ENCODE data around the gene TMEM259. TPM values are rescaled to one million over a fixed set of nuclear protein-coding genes. Genes with fewer than 3 reads are reported as not detected.

TMEM259 gene
- total RNA-seq, 4 donors from 2014 or later: 226 to 676 (median 303) TPM

- intact Hi-C loops (cut with DNase I; ENCODE audit: low total_unique reads) (no loop called here), in situ Hi-C loops (cut with MboI; ENCODE audit: low pct_ligation_motif_present in 1 of 4, low pct_unique_long_range_greater_than_20kb in 1 of 4, low sequenced_read_pairs in 3 of 4) (loop anchor here (10.0 to 25.0 kb wide), 4 partner anchors 64 to 224 kb away; partner anchors contain the start of genes CFD (in 2 of the 4), ELANE (in 2 of the 4) and ARID3A (in 1 of the 4))
- WGBS, 2 donors (ENCODE audit: low coverage in 1 of 2): 91% methylated on average over 15 of the region's 15 CpGs; no CpG with 5 or more reads in 1 of the 2 donors
- H3K4me1 ChIP-seq: peaks cover 4 to 15% (median 11%) of the 10 kb centered on the region in 4 donors
- H3K36me3 ChIP-seq: no peaks in the 10 kb centered on the region
- H3K27me3 ChIP-seq: no peaks in the 10 kb centered on the region
- no peak for DNase-seq
- H3K4me3 ChIP-seq: no peak overlapping the region
- no peak for TF ChIP-seq POLR2AphosphoS5 (IDR thresholded peaks at IDR 0.05)
- TF ChIP-seq POLR2A (IDR thresholded peaks at IDR 0.05): no peak
- TF ChIP-seq CTCF (IDR thresholded peaks at IDR 0.05): no peak
- TF ChIP-seq EP300 (IDR thresholded peaks at IDR 0.05; ENCODE audit: low read depth): no peak
- no peaks in the 10 kb centered on the region for H3K9me3 ChIP-seq
- no peak overlapping the region for H3K27ac ChIP-seq
These were observed 32.4 kb downstream of the TMEM259 start for GRCh38 chr19:988510-988909.

- in situ Hi-C loops (cut with MboI; ENCODE audit: low pct_ligation_motif_present in 1 of 4, low pct_unique_long_range_greater_than_20kb in 1 of 4, low sequenced_read_pairs in 3 of 4): loop anchor here (10.0 to 25.0 kb wide), 4 partner anchors 63 to 223 kb away; partner anchors contain the start of genes CFD (in 2 of the 4), ELANE (in 2 of the 4) and ARID3A (in 1 of the 4)
- peaks cover 6 to 19% (median 14%) of the 10 kb centered on the region in 4 donors for H3K4me1 ChIP-seq
- H3K9me3 ChIP-seq: no peaks in the 10 kb centered on the region
- no peak for TF ChIP-seq EP300 (IDR thresholded peaks at IDR 0.05; ENCODE audit: low read depth)
- TF ChIP-seq POLR2AphosphoS5 (IDR thresholded peaks at IDR 0.05): no peak
- no peak for TF ChIP-seq POLR2A (IDR thresholded peaks at IDR 0.05)
- no peak for TF ChIP-seq CTCF (IDR thresholded peaks at IDR 0.05)
- H3K4me3 ChIP-seq: no peak overlapping the region
- H3K27ac ChIP-seq: no peak overlapping the region
- H3K36me3 ChIP-seq: no peaks in the 10 kb centered on the region
- H3K27me3 ChIP-seq: no peaks in the 10 kb centered on the region
- intact Hi-C loops (cut with DNase I; ENCODE audit: low total_unique reads): no loop called here
- WGBS, 2 donors (ENCODE audit: low coverage in 1 of 2): 94% methylated on average over 14 of the region's 14 CpGs; no CpG with 5 or more reads in 1 of the 2 donors
- DNase-seq: no peak
These were observed 32.8 kb downstream of the TMEM259 start for GRCh38 chr19:988081-988480.

- Histone ChIP-seq H3K9me3 (no peaks in the 10 kb centered on the region), H3K4me1 (peaks cover 11 to 27% (median 22%) of the 10 kb centered on the region in 4 donors), H3K27me3 (no peaks in the 10 kb centered on the region), H3K4me3 (no peak overlapping the region), H3K27ac (no peak overlapping the region), H3K36me3 (no peaks in the 10 kb centered on the region)
- 91% methylated on average over 13 of the region's 14 CpGs; no CpG with 5 or more reads in 1 of the 2 donors for WGBS, 2 donors (ENCODE audit: low coverage in 1 of 2)
- no peak for TF ChIP-seq CTCF (IDR thresholded peaks at IDR 0.05)
- TF ChIP-seq POLR2A (IDR thresholded peaks at IDR 0.05): no peak
- TF ChIP-seq EP300 (IDR thresholded peaks at IDR 0.05; ENCODE audit: low read depth): no peak
- no peak for TF ChIP-seq POLR2AphosphoS5 (IDR thresholded peaks at IDR 0.05)
- no peak for DNase-seq
- in situ Hi-C loops (cut with MboI; ENCODE audit: low pct_ligation_motif_present in 1 of 4, low pct_unique_long_range_greater_than_20kb in 1 of 4, low sequenced_read_pairs in 3 of 4): loop anchor here (10.0 to 25.0 kb wide), 4 partner anchors 61 to 221 kb away; partner anchors contain the start of genes CFD (in 2 of the 4), ELANE (in 2 of the 4) and ARID3A (in 1 of the 4)
- intact Hi-C loops (cut with DNase I; ENCODE audit: low total_unique reads): no loop called here
These were observed 34.8 kb downstream of the TMEM259 start for GRCh38 chr19:986083-986482.

- TF ChIP-seq POLR2A (IDR thresholded peaks at IDR 0.05) (peak; percentile 56), CTCF (IDR thresholded peaks at IDR 0.05) (peak; percentile 23 to 44 (median 35)), EP300 (IDR thresholded peaks at IDR 0.05; ENCODE audit: low read depth) (no peak), POLR2AphosphoS5 (IDR thresholded peaks at IDR 0.05) (peak; percentile 69 to 87 (median 81))
- in situ Hi-C loops (cut with MboI; ENCODE audit: low pct_ligation_motif_present in 1 of 4, low pct_unique_long_range_greater_than_20kb in 1 of 4, low sequenced_read_pairs in 3 of 4) (loop anchor here (5.0 to 25.0 kb wide), 5 partner anchors 60 to 220 kb away; partner anchors contain the start of genes CFD (in 2 of the 4), ELANE (in 2 of the 4) and ARID3A (in 1 of the 4)), intact Hi-C loops (cut with DNase I; ENCODE audit: low total_unique reads) (loop anchor here (5.0 kb wide), 1 partner anchor 127 kb away; the partner anchor contains the start of gene CFD)
- H3K4me1 ChIP-seq: peaks cover 11 to 27% (median 22%) of the 10 kb centered on the region in 4 donors
- peaks cover 2% of the 10 kb centered on the region for H3K27me3 ChIP-seq
- 1% methylated on average over 53 of the region's 78 CpGs; no CpG with 5 or more reads in 1 of the 2 donors for WGBS, 2 donors (ENCODE audit: low coverage in 1 of 2)
- peak; percentile 94 for DNase-seq
- no peaks in the 10 kb centered on the region for H3K9me3 ChIP-seq
- H3K27ac ChIP-seq: peak within 1 kb of the TSS; percentile 83 to 94 (median 88)
- peak within 1 kb of the TSS; percentile 69 to 100 (median 76) for H3K4me3 ChIP-seq
- H3K36me3 ChIP-seq: no peaks in the 10 kb centered on the region
These were observed 36.6 kb downstream of the TMEM259 start, which contains the start of gene WDR18 for GRCh38 chr19:984165-984967. WDR18 (plus strand) TSS chr19:984345; CDS start chr19:984354, 9 bp downstream.
